Keratinocyte (primary cell): ENCODE measurements around the gene CPA3. TPM values are rescaled to one million over a fixed set of nuclear protein-coding genes. Genes with fewer than 3 reads are reported as not detected.
A peak's percentile ranks its signal among the peaks of the same experiment; 100 is the strongest.

Experiments used
- DNase-seq: peaks from one replicate; pipeline ENCODE4 v3.0.0-alpha.2; 2011; ENCODE audit warnings: low read depth, missing footprints, low spot score
- FAIRE-seq: peaks from 2 replicates; lab custom pipeline; 2011; peaks lifted over from hg19 to GRCh38; lab: Jason Lieb, UNC
- H2AFZ ChIP-seq: 2 replicates; pipeline ENCODE4 v1.6.0; 2012; ENCODE audit warnings: low read length, control low read depth, inconsistent platforms; ENCODE audit not compliant: control insufficient read depth
- H3K27ac ChIP-seq: 2 replicates; pipeline ENCODE4 v1.5.1; 2011; ENCODE audit warnings: low read length; ENCODE audit not compliant: control insufficient read depth, insufficient read depth
- H3K27me3 ChIP-seq: 3 replicates; pipeline ENCODE4 v1.6.0; 2011; ENCODE audit warnings: low read length; ENCODE audit not compliant: control insufficient read depth, insufficient read depth; ENCODE audit errors: extremely low read depth
- H3K36me3 ChIP-seq, 2 experiments: 2 replicates in 1 of 2; 3 replicates in 1 of 2; pipeline ENCODE4 v1.5.1; 2011; ENCODE audit warnings: low read length in 2 of 2, mild to moderate bottlenecking in 1 of 2; ENCODE audit not compliant: control insufficient read depth in 2 of 2, insufficient read depth in 2 of 2; ENCODE audit errors: extremely low read depth in 1 of 2
- H3K4me1 ChIP-seq: 3 replicates; pipeline ENCODE4 v1.5.1; 2011; ENCODE audit warnings: low read length; ENCODE audit not compliant: control insufficient read depth, insufficient read depth; ENCODE audit errors: extremely low read depth
- H3K4me2 ChIP-seq: 3 replicates; pipeline ENCODE4 v1.6.0; 2011; ENCODE audit warnings: low read depth, low read length; ENCODE audit not compliant: control insufficient read depth, insufficient read depth; ENCODE audit errors: extremely low read depth
- H3K4me3 ChIP-seq, 3 experiments: fragments of 200-600 bp in 1 of 3; sonication (generic) in 1 of 3; 2 replicates in 2 of 3; 3 replicates in 1 of 3; pipeline ENCODE4 v1.5.1; 2011 to 2016; ENCODE audit warnings: low read length in 3 of 3, mild to moderate bottlenecking in 3 of 3, control low read depth in 2 of 3, inconsistent platforms in 1 of 3, low read depth in 1 of 3, mixed read lengths in 1 of 3, mixed run types in 1 of 3, moderate library complexity in 1 of 3; ENCODE audit not compliant: control insufficient read depth in 2 of 3, insufficient read depth in 2 of 3; ENCODE audit errors: extremely low read depth in 1 of 3
- H3K79me2 ChIP-seq: 2 replicates; pipeline ENCODE4 v1.6.0; 2012; ENCODE audit warnings: low read length; ENCODE audit not compliant: control insufficient read depth, insufficient read depth
- H3K9ac ChIP-seq: 3 replicates; pipeline ENCODE4 v1.6.0; 2011; ENCODE audit warnings: low read length; ENCODE audit not compliant: control insufficient read depth, insufficient read depth; ENCODE audit errors: extremely low read depth
- H3K9me1 ChIP-seq: 3 replicates; pipeline ENCODE4 v1.6.0; 2011; ENCODE audit warnings: low read length; ENCODE audit not compliant: control insufficient read depth, insufficient read depth; ENCODE audit errors: extremely low read depth
- H3K9me3 ChIP-seq: 2 replicates; pipeline ENCODE4 v1.5.1; 2012; ENCODE audit warnings: low read depth, low read length; ENCODE audit not compliant: control insufficient read depth
- H4K20me1 ChIP-seq: 3 replicates; pipeline ENCODE4 v1.6.0; 2011; ENCODE audit warnings: low read length; ENCODE audit not compliant: control insufficient read depth, insufficient read depth; ENCODE audit errors: extremely low read depth
- EZH2 ChIP-seq: IDR thresholded peaks from one replicate; pipeline ENCODE4 v1.6.1; 2012; ENCODE audit warnings: inconsistent platforms, mild to moderate bottlenecking, low read length, moderate library complexity
- dilution Hi-C: fragments of 300-500 bp; cut with MboI; formaldehyde crosslinking; loops from one replicate; pipeline ENCODE4 v1.7.0; 2020; ENCODE audit warnings: low sequenced_read_pairs; ENCODE audit not compliant: extremely low pct_ligation_motif_present
- polyA plus RNA-seq, 5 experiments: library from polyadenylated mRNA; depleted of rRNA in 3 of 5; stranded (reverse) in 3 of 5; stranded (forward) in 1 of 5; unstranded in 1 of 5; fragments of >200 nt; gene quantifications; 1 replicate in 1 of 5; 2 replicates in 3 of 5; 3 replicates in 1 of 5; pipeline versions ENCODE4 v1.2.1 to v1.2.3, GENCODE V29; 2011 to 2012; ENCODE audit warnings: missing spikeins in 2 of 5, low read depth in 1 of 5, low replicate concordance in 1 of 5
- TF ChIP-seq, protein P1 (sequence below), 3 experiments: IDR thresholded peaks in 1 of 3; conservative IDR thresholded peaks in 1 of 3; optimal IDR thresholded peaks in 1 of 3; 2 replicates in 2 of 3; 3 replicates in 1 of 3; pipeline versions ENCODE3 to v1.5.1; 2011; ENCODE audit warnings: low read length in 3 of 3, mild to moderate bottlenecking in 3 of 3, moderate library complexity in 2 of 3, control low read depth in 1 of 3, inconsistent platforms in 1 of 3; ENCODE audit not compliant: insufficient read depth in 2 of 3; ENCODE audit errors: extremely low read depth in 1 of 3

Gene CPA3
- polyA plus RNA-seq, 1 donor (not counting 4 experiments of a cell fraction or from before 2014, with no cell fraction given), result not detected

DNA sequence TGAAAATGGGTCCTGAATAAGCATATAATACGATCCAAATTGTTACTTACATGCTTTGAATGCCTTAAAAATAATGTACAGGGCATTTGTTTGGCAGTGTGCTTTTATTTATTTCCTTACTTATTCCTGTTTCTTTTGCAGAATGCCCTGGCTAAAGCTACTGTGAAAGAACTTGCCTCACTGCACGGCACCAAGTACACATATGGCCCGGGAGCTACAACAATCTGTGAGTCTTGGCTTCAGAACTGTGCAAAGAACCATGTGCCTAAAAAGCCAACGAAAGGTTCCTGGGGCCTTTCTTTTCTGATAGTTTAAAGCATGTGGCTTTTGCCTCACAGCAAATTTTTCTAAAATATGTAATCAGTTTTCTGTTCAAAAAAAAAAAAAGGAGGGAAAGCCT, 7.8 kb upstream of the CPA3 start:
- Histone ChIP-seq H3K9ac (no peak overlapping the region), H4K20me1 (no peaks in the 10 kb centered on the region), H3K27ac (no peak overlapping the region), H3K4me1 (no peaks in the 10 kb centered on the region), H3K36me3 (no peaks in the 10 kb centered on the region), H3K4me2 (no peak overlapping the region), H3K9me1 (no peaks in the 10 kb centered on the region), H3K9me3 (no peaks in the 10 kb centered on the region), H3K27me3 (no peaks in the 10 kb centered on the region), H3K79me2 (no peaks in the 10 kb centered on the region), H2AFZ (no peak overlapping the region), H3K4me3 (no peak overlapping the region)
- DNase-seq (no peak), FAIRE-seq (no peak)
- dilution Hi-C loops, result no loop called here
- TF ChIP-seq EZH2, result no peak
- TF ChIP-seq, protein P1, sequence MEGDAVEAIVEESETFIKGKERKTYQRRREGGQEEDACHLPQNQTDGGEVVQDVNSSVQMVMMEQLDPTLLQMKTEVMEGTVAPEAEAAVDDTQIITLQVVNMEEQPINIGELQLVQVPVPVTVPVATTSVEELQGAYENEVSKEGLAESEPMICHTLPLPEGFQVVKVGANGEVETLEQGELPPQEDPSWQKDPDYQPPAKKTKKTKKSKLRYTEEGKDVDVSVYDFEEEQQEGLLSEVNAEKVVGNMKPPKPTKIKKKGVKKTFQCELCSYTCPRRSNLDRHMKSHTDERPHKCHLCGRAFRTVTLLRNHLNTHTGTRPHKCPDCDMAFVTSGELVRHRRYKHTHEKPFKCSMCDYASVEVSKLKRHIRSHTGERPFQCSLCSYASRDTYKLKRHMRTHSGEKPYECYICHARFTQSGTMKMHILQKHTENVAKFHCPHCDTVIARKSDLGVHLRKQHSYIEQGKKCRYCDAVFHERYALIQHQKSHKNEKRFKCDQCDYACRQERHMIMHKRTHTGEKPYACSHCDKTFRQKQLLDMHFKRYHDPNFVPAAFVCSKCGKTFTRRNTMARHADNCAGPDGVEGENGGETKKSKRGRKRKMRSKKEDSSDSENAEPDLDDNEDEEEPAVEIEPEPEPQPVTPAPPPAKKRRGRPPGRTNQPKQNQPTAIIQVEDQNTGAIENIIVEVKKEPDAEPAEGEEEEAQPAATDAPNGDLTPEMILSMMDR (optimal IDR thresholded peaks at IDR 0.05 in 1 of 3, IDR thresholded peaks at IDR 0.05 in 1 of 3, conservative IDR thresholded peaks at IDR 0.05 in 1 of 3; ENCODE audit: extremely low read depth in 1 of 3, insufficient read depth in 2 of 3, low read length in 3 of 3), result no peak

DNA sequence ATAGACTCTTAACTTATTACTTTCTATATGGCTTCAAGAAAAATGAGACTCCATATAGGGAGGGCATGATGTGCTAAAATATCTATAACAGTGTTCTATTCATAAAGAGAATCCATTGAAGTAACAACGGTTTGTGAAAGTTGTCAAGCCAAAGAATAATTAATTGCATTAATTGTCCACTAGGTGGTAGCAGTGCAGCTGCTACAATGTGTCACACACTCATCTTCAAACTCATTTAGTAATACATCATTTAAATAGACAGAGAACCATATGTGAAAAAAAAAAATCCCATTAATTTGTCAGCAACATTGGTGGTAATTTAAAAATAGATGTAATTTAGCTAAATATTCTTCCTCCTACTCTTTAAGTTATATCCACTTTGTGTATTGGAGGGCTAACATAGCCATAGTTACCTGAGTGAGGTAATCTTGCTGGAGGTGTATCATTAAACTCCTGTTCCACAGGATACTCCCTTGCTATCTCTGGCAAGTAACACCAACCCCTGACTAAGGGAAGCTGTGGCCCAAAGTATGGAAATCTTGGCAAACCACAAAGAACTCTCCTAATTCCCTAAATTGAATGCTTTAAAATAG, 3.7 kb upstream of the CPA3 start:
- Histone ChIP-seq H2AFZ (no peak overlapping the region), H4K20me1 (no peaks in the 10 kb centered on the region), H3K27me3 (no peaks in the 10 kb centered on the region), H3K9me3 (no peaks in the 10 kb centered on the region), H3K9me1 (no peaks in the 10 kb centered on the region), H3K36me3 (no peaks in the 10 kb centered on the region), H3K4me2 (no peak overlapping the region), H3K4me3 (no peak overlapping the region), H3K27ac (no peak overlapping the region), H3K79me2 (no peaks in the 10 kb centered on the region), H3K4me1 (no peaks in the 10 kb centered on the region), H3K9ac (no peak overlapping the region)
- dilution Hi-C loops, result no loop called here
- DNase-seq (peak; percentile 9), FAIRE-seq (no peak)
- TF ChIP-seq, protein P1 (optimal IDR thresholded peaks at IDR 0.05 in 1 of 3, IDR thresholded peaks at IDR 0.05 in 1 of 3, conservative IDR thresholded peaks at IDR 0.05 in 1 of 3; ENCODE audit: extremely low read depth in 1 of 3, insufficient read depth in 2 of 3, low read length in 3 of 3), result peak in 2 of 3 experiments; percentile 27 to 42
- no peak for TF ChIP-seq EZH2
